ENCODE measurements around the gene CHMP2B. TPM values are rescaled to one million over a fixed set of nuclear protein-coding genes. Genes with fewer than 3 reads are reported as not detected.

Gene CHMP2B
- total RNA-seq (2021): 38.5 and 39.3 TPM in 2 replicates
- long read RNA-seq, transcript CHMP2B-201 (6 exons, 2,557 nt): major isoform, 132 of 146 reads
- long read RNA-seq, partial matches to known transcripts: 5 of 146 reads
- long read RNA-seq, other reads (novel, unspliced or antisense): 9 of 146 reads

DNA sequence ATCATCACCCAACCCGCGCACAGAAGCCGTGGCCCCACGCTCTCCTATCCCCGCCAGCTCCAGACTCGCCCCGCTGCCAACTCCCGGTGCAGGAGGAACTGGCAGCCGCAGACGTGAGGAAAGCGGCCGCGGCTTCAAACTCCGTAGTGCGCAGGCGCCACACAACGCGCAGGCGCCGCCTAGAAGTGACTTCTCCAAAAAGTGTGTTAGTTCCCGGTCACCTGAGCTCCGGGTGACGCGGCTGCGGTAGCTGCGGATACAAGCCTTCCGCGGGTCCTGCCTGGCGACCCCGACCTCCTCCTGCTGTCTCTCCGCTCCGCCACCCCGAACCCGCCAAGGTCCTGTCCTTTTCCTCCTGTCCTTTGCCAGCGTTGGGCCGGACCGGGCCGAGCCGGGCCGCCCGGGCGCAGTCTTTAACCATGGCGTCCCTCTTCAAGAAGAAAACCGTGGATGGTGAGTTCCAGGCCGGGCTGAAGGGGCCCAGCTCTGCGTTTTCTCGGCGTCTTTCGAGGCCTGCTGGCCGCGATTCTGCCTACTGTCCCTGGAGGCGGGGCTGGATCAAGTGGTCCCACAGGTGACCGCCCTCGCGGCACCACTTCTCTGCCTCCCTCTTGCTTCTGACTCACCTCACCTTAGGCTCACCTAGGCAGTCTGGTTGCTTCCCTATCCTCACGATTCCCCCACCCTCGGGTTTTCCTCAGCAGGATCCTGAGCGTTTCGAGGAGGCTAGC is at the start of gene CHMP2B:
Gene CHMP2B (plus strand): TSS at position 206 of the 731 bp plus-strand sequence. CDS start 214 bp downstream, at position 420.
- H3K79me2 ChIP-seq (ENCODE audit: insufficient read depth, low read length): peaks cover 13% of the 10 kb centered on the region

More for the DNA sequence above, at the start of gene CHMP2B:
- Histone ChIP-seq H3K23me2 (ENCODE audit: insufficient read length, low read depth, low read length, poor library complexity, severe bottlenecking) (no peaks in the 10 kb centered on the region), H4K5ac (ENCODE audit: insufficient read length, low read depth, low read length) (no peak within 1 kb of the TSS), H2BK12ac (ENCODE audit: insufficient read length, low read depth, low read length) (no peak within 1 kb of the TSS), H3K27me3 (ENCODE audit: insufficient read depth, low read length) (no peaks in the 10 kb centered on the region), H2AK5ac (ENCODE audit: insufficient read length, low read length) (no peak within 1 kb of the TSS), H3K79me1 (ENCODE audit: insufficient read depth, low read depth, low read length, poor library complexity, severe bottlenecking) (no peaks in the 10 kb centered on the region), H2AFZ (ENCODE audit: low read length) (peak within 1 kb of the TSS; percentile 4), H3K18ac (ENCODE audit: insufficient read length, low read depth, low read length) (peak within 1 kb of the TSS; percentile 64), H3K4ac (ENCODE audit: low read depth, low read length) (no peak within 1 kb of the TSS), H3K27ac (ENCODE audit: insufficient read length, low read depth, low read length) (peak within 1 kb of the TSS; percentile 24), H3K14ac (ENCODE audit: insufficient read depth, low read length) (peak within 1 kb of the TSS; percentile 73; the same call in 1 of the 2 replicates), H4K91ac (ENCODE audit: insufficient read length, low read depth, low read length) (no peak within 1 kb of the TSS), H3K23ac (ENCODE audit: insufficient read length, low read depth, low read length) (no peak within 1 kb of the TSS), H3K9ac (ENCODE audit: extremely low read depth, insufficient read length, low read length) (peak within 1 kb of the TSS; percentile 82), H2BK20ac (ENCODE audit: low read depth, low read length, poor library complexity, severe bottlenecking) (no peak within 1 kb of the TSS), H3K56ac (ENCODE audit: insufficient read length, low read depth, low read length) (no peak within 1 kb of the TSS), H4K20me1 (ENCODE audit: control insufficient read depth, insufficient read depth, insufficient read length) (no peaks in the 10 kb centered on the region), H3K9me3 (ENCODE audit: control insufficient read depth, low read depth, low read length) (no peaks in the 10 kb centered on the region), H2BK5ac (ENCODE audit: insufficient read length, low read length) (no peak within 1 kb of the TSS), H2BK120ac (ENCODE audit: low read depth, low read length, poor library complexity, severe bottlenecking) (no peak within 1 kb of the TSS), H3K4me2 (ENCODE audit: insufficient read depth, insufficient read length, low read length) (peak within 1 kb of the TSS; percentile 37), H3T11ph (ENCODE audit: low read length) (no peak within 1 kb of the TSS), H2BK15ac (ENCODE audit: low read depth, low read length) (no peak within 1 kb of the TSS), H3K4me1 (ENCODE audit: insufficient read depth, low read length) (no peaks in the 10 kb centered on the region), H4K8ac (replicated peaks; ENCODE audit: insufficient read length, low read depth, low read length) (no peak within 1 kb of the TSS)
- TF ChIP-seq CTCF (conservative IDR thresholded peaks at IDR 0.05): no peak
- Mint-ChIP-seq H3K4me1 (peaks cover 20 to 25% of the 10 kb centered on the region in 2 experiments), H3K36me3 (ENCODE audit: insufficient read depth in 1 of 3, low read depth in 3 of 3) (no peaks in the 10 kb centered on the region; a peak in 4 of 7 replicates), H3K4me3 (peak within 1 kb of the TSS; percentile 97 to 98), H3K27me3 (ENCODE audit: low read depth) (peaks cover 6% of the 10 kb centered on the region), H3K27ac (peak within 1 kb of the TSS; percentile 97 to 99 (median 99)), H3K9me3 (no peaks in the 10 kb centered on the region; a peak in 1 of 5 replicates)
- DNase-seq: peak; percentile 94
- no CpG with 5 or more reads among the region's 59 CpGs for WGBS (ENCODE audit: extremely low coverage, insufficient read length, low lambda C conversion rate)
